ENCODE results near the gene TTC9B. TPM values are rescaled to one million over a fixed set of nuclear protein-coding genes. Genes with fewer than 3 reads are reported as not detected.

TTC9B gene
- total and polyA plus RNA-seq, 2 of the 13 experiments (the other 11 are each of a cell fraction or from before 2014, with no cell fraction given) = not detected

GRCh38 chr19:40255619-40256166 is 37.5 kb upstream of the TTC9B start (continued):
- TF ChIP-seq PATZ1 (CRISPR knock-in tag; IDR thresholded peaks at IDR 0.05) = peak; percentile 20; the same call in 1 of the 2 replicates
- peak; percentile 82 for TF ChIP-seq ZMYM3 (CRISPR knock-in tag; IDR thresholded peaks at IDR 0.05)
- 0 out of 2 replicates have a peak, but pooled peaks have one; percentile 1 for TF ChIP-seq ZNF710 (CRISPR knock-in tag; IDR thresholded peaks at IDR 0.05; ENCODE audit: borderline replicate concordance)
- peak; percentile 12; the same call in 1 of the 2 replicates for TF ChIP-seq ZNF281 (CRISPR knock-in tag; IDR thresholded peaks at IDR 0.05; ENCODE audit: borderline replicate concordance)
- peak; percentile 19; the same call in 1 of the 2 replicates for TF ChIP-seq HNF4G (IDR thresholded peaks at IDR 0.05; ENCODE audit: borderline replicate concordance, low read depth, low read length)
- TF ChIP-seq HNF4G (CRISPR knock-in tag; IDR thresholded peaks at IDR 0.05; ENCODE audit: borderline replicate concordance, low read depth) = no peak
- TF ChIP-seq NR2F6 (IDR thresholded peaks at IDR 0.05) = no peak
- 0 out of 2 replicates have a peak, but pooled peaks have one; percentile 17 for TF ChIP-seq NR2F6 (CRISPR knock-in tag; IDR thresholded peaks at IDR 0.05)
- 0 out of 2 replicates have a peak, but pooled peaks have one; percentile 28 for TF ChIP-seq PAXIP1 (CRISPR knock-in tag; conservative IDR thresholded peaks at IDR 0.05)
- TF ChIP-seq PRDM10 (CRISPR knock-in tag; IDR thresholded peaks at IDR 0.05; ENCODE audit: low read depth) = 0 out of 2 replicates have a peak, but pooled peaks have one; percentile 39
- TF ChIP-seq SOX6 (IDR thresholded peaks at IDR 0.05) = no peak
- 0 out of 2 replicates have a peak, but pooled peaks have one; percentile 16 for TF ChIP-seq SOX6 (CRISPR knock-in tag; IDR thresholded peaks at IDR 0.05)
- 0 out of 2 replicates have a peak, but pooled peaks have one; percentile 28 for TF ChIP-seq ZNF274 (CRISPR knock-in tag; IDR thresholded peaks at IDR 0.05)
- no peak for TF ChIP-seq SP5 (CRISPR knock-in tag; IDR thresholded peaks at IDR 0.05; ENCODE audit: borderline replicate concordance, low read depth)
- no peak for TF ChIP-seq SMYD3 (CRISPR knock-in tag; IDR thresholded peaks at IDR 0.05)
